Stimulated activated CD8-positive, alpha-beta memory T cell treated with anti-CD3 and anti-CD28 coated beads, Interleukin-7, amount 100 ng/mL, for 1 hour (primary cell): ENCODE measurements around the gene SSX4B.
"Not testable (repeated sequence)": the region's sequence is repeated elsewhere in the genome, so short reads cannot be mapped to it uniquely, and the experiment has no call there.

ENCODE experiments used
- DNase-seq, 2 donors: peaks; one replicate each; pipeline ENCODE4 v3.0.0-alpha.2; 2020; ENCODE audit warnings: low read depth in 2 of 2

The SSX4B gene

GRCh38 chrX:48411860-48412259, at the start of gene SSX4B:
TSS of gene SSX4B (minus strand) at chrX:48411960. CDS start at chrX:48411372, 588 bp downstream.
- not testable (repeated sequence) for DNase-seq

- no peak for DNase-seq
Observed at GRCh38 chrX:48460606-48461005, 48.8 kb upstream of the SSX4B start.

GRCh38 chrX:48460031-48460430, 48.3 kb upstream of the SSX4B start:
- no peak for DNase-seq

- DNase-seq = no peak
Observed at GRCh38 chrX:48459483-48459882, 47.7 kb upstream of the SSX4B start.

- no peak for DNase-seq
Observed at GRCh38 chrX:48458711-48459110, 47.0 kb upstream of the SSX4B start.

GRCh38 chrX:48456628-48457331, 45.0 kb upstream of the SSX4B start:
- DNase-seq = no peak

- no peak for DNase-seq
Observed at GRCh38 chrX:48451708-48452107, 39.9 kb upstream of the SSX4B start.

- no peak for DNase-seq
Observed at GRCh38 chrX:48450076-48450475, 38.3 kb upstream of the SSX4B start.

- DNase-seq = not testable (repeated sequence)
Observed at GRCh38 chrX:48447201-48447600, 35.4 kb upstream of the SSX4B start.

- DNase-seq = not testable (repeated sequence)
Observed at GRCh38 chrX:48433713-48434112, 22.0 kb upstream of the SSX4B start.

GRCh38 chrX:48430166-48430565, 18.4 kb upstream of the SSX4B start:
- DNase-seq = not testable (repeated sequence)

GRCh38 chrX:48429606-48430005, 17.8 kb upstream of the SSX4B start:
- DNase-seq = not testable (repeated sequence)

GRCh38 chrX:48427027-48427716, 15.4 kb upstream of the SSX4B start:
- DNase-seq = not testable (repeated sequence)

GRCh38 chrX:48397825-48398224, 13.9 kb downstream of the SSX4B start:
- DNase-seq = not testable (repeated sequence)

GRCh38 chrX:48396931-48397330, 14.8 kb downstream of the SSX4B start:
- not testable (repeated sequence) for DNase-seq

GRCh38 chrX:48383239-48383638, 28.5 kb downstream of the SSX4B start, which contains the start of gene SSX4:
TSS of gene SSX4 (plus strand) at chrX:48383539. CDS start at chrX:48384054, 515 bp downstream.
- not testable (repeated sequence) for DNase-seq

- DNase-seq = not testable (repeated sequence)
Observed at GRCh38 chrX:48370408-48370807, 41.4 kb downstream of the SSX4B start.

- DNase-seq = not testable (repeated sequence)
Observed at GRCh38 chrX:48367717-48368408, 43.9 kb downstream of the SSX4B start.

- not testable (repeated sequence) for DNase-seq
Observed at GRCh38 chrX:48359281-48359680, 52.5 kb downstream of the SSX4B start.

GRCh38 chrX:48357681-48358080, 54.1 kb downstream of the SSX4B start:
- no peak for DNase-seq

- not testable (repeated sequence) for DNase-seq
Observed at GRCh38 chrX:48356315-48357094, 55.3 kb downstream of the SSX4B start, which contains the start of gene SSX3. TSS of gene SSX3 (minus strand) at chrX:48356703. CDS start at chrX:48355249, 1,454 bp downstream.
